ENCODE data around the gene ARG2.
A peak's percentile ranks its signal among the peaks of the same experiment; 100 is the strongest.
"Not testable (repeated sequence)": the region's sequence is repeated elsewhere in the genome, so short reads cannot be mapped to it uniquely, and the experiment has no call there.

The ARG2 gene

DNA sequence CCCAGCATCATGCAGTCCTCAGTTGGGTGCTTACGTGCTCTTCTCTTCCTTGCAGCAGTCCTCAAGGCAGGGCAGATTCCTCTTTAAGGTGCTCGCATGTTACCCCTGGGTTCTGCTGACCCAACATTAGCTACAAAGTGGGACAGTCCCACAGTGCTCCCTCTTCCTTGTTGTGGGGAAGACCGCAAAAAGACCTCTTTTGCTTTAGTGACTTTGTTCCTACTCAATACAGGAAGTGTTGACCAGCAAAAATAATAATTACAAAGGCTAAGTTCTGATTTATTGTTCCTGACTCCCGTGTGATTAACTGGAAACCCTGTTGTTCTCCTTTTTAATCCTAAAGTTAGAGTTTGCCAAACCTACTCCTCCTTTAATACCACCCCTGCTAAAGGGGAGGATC lies 33.4 kb upstream of the ARG2 start:
- no peak for DNase-seq (ENCODE audit: low read depth in 2 of 2)

- DNase-seq (ENCODE audit: low read depth in 2 of 2) = no peak
Observed at GRCh38 chr14:67589204-67589770, 30.4 kb upstream of the ARG2 start.

GRCh38 chr14:67593650-67594049 lies 26.1 kb upstream of the ARG2 start:
- not testable (repeated sequence) for DNase-seq (ENCODE audit: low read depth in 2 of 2)

DNA sequence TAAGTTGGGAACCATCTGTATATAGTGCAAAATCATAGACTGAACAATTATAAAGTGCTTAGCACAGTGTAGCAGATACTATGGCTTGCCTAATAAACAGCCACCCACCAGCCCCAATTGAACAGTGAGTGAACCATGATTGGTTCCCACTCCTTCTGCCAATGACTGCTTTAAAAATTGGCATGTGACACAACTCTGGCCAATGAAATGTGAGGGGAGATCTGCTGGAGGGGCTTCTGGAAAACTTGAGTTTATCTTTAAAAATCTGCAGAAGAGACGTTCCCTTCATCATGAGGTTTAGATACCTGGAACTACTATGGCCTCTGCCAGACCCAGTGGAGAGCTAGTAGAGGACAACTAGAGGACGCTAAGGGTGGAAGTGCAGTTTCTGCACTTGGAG lies 24.3 kb upstream of the ARG2 start:
- DNase-seq (ENCODE audit: low read depth in 2 of 2) = no peak

DNA sequence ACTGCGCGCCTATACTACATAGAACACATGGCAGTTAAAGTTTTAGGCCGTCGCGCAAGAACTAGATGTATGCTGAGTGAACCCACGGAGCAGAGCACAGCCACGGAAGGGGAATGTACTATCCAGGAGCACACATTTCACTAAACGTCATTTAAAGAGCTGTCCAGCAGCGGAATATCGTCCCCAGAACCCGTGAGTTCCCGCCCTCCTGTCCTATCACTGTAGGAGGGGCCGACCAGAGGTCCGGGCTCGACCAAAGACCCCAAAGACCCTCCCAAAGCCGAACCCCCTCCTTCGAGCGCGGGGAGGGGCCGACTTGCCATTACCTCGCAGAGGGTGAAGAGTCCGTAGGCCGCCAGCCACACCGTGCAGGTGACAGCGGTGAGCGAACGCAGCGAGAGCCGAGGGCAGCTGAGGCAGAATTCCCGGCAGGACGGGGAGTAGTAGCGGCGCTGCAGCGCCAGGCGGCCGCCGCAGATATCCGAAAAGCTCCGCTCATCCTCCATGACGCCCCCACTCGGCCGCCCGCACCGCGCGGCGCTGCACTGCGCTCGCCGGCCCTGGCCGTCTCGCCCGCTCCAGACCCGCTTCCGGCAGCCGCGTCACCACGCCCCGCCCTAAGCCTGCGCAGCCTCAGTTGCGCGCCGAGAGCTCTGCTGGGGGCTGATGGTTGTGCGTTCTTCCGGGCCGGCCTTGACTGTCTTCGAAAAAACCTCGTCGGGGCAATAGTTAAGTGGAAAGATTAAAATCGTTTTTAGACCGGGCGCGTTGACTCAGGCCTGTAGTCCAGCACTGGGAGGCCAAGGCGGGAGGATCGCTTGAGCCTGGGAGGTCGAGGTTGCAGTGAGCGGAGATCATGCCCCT lies 19.8 kb upstream of the ARG2 start, which contains the start of gene PIGH:
PIGH (minus strand) TSS at position 571 of the 864 bp plus-strand sequence; CDS start at position 506, 65 bp downstream.
- peak; percentile 89 to 92 for DNase-seq (ENCODE audit: low read depth in 2 of 2)

- not testable (repeated sequence) for DNase-seq (ENCODE audit: low read depth in 2 of 2)
Observed at GRCh38 chr14:67600562-67600974, 19.2 kb upstream of the ARG2 start.

- no peak for DNase-seq (ENCODE audit: low read depth in 2 of 2)
Observed at GRCh38 chr14:67602076-67602475, 17.6 kb upstream of the ARG2 start.

GRCh38 chr14:67602995-67603545 lies 16.6 kb upstream of the ARG2 start:
- no peak for DNase-seq (ENCODE audit: low read depth in 2 of 2)

DNA sequence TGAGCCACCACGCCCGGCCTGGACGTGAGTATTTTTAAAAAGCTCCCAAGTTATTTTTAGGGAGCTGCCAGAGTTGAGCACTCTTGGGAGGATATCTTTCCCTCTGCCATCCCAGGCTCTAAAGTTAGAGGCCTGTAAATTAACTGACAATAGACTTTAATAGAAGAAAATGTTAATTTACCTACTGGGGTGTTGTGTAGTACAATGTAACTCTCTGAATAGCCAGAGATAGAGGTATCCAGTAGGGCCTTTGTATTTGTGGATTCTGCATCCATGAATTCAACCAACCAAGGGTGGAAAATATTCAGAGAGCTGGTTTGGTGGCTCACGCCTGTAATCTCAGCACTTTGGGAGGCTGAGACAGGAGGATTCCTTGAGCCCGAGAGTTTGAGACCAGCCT lies 12.1 kb upstream of the ARG2 start:
- DNase-seq (ENCODE audit: low read depth in 2 of 2) = no peak

- DNase-seq (ENCODE audit: low read depth in 2 of 2) = no peak
Observed at GRCh38 chr14:67609642-67610310, 9.9 kb upstream of the ARG2 start.

DNA sequence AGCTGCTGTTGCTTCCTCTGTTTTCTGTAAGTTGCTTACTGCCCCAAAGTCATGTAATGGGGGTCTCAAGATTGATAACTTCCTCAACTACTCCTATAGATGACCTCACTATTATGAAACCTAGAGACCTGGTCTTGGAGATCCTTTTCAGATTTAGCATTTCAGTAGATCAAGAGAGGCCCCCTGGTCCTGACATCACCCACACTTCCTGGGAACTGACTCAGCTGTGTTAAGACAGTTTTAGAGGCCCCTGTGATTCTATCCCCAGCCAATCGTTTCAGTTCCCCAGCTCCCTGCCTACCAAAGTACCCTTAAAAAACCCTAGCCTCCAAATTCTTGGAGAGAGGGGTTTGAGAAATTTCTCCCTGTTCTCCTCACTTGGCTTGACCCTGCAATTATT lies 9.2 kb upstream of the ARG2 start:
- DNase-seq (ENCODE audit: low read depth in 2 of 2) = no peak

GRCh38 chr14:67618617-67619063 lies 1.1 kb upstream of the ARG2 start:
- peak in 1 of 2 donors; percentile 14 for DNase-seq (ENCODE audit: low read depth in 2 of 2)

DNA sequence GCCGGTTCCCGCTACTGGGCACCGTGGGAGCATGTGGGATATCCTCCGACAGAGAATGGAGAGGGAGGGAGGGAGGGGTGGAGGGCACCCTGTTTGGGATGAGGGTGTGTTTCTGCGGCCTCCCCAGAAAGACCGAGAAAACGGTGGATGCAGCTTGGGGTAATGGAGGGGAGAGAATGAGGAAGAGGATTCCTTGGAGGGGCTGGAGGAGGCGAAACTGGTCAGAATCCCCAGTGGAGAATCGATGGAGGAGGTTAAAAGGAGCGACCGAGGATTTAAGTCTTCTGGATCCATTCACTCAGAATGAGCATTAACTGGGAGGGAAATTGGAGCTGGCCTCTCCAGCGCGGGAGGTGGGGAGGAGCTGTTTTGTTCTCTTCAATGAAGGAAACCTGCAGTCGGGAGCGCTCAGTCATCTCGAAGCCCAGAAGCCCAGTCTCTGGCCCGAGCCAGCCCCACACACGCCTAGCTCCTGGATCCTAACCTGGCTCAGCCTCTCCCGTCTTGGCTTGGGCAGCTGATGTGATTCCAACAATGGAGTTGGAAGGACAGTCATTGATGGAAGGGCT lies 581 bp downstream of the ARG2 start:
- no peak for DNase-seq (ENCODE audit: low read depth in 2 of 2)

GRCh38 chr14:67622675-67623074 lies 3.0 kb downstream of the ARG2 start:
- peak in 1 of 2 donors; percentile 11 for DNase-seq (ENCODE audit: low read depth in 2 of 2)

GRCh38 chr14:67623114-67623513 lies 3.4 kb downstream of the ARG2 start:
- DNase-seq (ENCODE audit: low read depth in 2 of 2) = no peak

- DNase-seq (ENCODE audit: low read depth in 2 of 2) = not testable (repeated sequence)
Observed at GRCh38 chr14:67626131-67626530, 6.4 kb downstream of the ARG2 start.

DNA sequence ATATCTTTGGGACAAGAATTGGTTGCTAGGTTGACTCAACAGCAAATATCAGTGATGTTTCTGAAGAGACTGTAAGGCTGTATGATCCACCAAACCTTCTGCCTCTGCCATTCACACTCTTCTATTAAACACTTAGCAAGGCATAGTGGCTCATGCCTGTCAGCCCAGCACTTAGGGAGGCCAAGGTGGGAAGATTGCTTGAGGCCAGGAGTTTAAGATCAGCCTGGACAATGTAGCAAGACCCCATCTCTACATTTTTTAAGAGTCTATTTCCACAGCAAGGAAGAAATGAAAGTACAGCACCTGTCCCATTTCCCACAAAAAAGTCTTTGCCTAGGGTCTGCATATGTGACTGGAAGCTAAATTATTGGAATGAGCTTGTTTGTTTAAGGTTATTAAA lies 7.8 kb downstream of the ARG2 start:
- DNase-seq (ENCODE audit: low read depth in 2 of 2) = no peak

DNA sequence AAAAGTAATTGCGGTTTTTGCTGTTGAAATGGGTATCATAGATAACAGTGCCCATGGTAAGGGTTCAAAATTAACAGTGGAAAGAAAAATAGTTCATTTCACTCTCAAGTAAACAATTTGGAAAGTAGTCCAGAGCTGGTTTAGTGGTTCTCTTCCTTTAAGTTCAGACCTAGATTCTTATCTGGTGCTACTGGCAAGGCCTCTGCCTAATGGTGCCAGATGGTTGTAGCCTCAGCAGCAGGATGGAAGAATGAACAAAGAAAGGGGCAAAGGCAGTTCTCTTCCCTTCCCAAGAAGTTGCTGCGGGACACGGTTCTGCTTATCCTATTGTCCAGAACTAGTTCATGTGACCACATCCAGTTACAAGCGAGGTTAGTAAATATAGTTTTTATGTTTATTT lies 10.5 kb downstream of the ARG2 start:
- DNase-seq (ENCODE audit: low read depth in 2 of 2) = no peak

- DNase-seq (ENCODE audit: low read depth in 2 of 2) = no peak
Observed at GRCh38 chr14:67630938-67631337, 11.2 kb downstream of the ARG2 start.

DNA sequence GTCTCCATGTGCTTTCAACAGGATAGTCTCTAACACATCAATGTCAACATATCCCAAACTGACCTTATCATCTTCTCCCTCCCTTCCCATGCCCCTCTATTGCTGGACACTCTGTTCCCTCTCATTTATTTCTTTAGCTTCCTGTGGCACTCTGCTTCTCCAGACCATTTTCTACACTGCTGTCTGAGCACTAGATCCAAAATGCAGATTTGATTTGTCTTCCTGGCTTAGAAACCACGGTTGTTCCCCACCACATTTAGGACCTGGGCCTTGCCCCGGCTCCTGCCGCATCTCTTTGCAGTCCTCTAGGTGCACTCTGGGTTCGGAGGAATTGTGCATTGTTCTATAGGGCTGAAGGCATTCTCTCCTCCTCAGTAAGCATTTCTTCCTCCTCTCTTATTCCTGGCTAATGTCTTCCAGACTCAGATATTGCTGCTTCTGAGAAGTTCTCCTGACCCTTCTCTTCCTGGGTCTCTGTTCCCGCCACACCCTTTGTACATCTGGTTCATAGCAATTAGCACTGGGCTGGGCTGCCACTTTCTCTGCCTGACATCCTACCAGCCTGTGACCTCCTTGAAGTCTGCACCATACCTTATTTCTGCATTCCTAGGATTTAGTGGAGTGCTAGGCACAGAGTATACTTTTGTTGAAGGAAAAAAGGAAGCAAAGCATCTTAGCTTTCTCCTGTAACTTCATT lies 13.9 kb downstream of the ARG2 start:
- DNase-seq (ENCODE audit: low read depth in 2 of 2) = no peak

DNA sequence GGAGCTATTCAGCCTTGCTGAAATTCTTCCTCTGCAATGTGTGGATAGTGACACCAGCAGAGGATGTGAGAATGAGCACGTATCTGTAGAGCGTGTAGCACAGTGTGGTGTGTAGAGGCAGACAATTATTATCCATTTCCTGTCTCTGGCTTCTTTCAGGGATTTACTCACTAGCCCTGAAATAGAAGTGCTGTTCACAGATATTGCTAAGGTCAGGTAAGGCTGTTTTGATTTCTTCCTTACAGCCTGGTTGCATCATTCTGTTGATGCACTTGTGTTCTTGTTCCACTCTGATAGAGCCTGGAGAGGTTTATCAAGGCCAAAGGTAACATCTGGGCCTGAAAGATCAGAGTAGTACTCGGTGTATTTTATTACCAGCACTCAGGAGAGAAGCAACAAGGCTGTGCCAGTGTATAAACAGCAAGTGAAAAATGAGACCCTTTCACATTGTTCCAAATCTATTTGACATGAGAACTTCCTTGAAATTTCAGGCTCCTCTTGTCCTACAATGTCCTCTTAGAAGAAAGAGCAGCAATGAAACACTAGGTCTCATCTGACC lies 16.7 kb downstream of the ARG2 start:
- DNase-seq (ENCODE audit: low read depth in 2 of 2) = no peak
